SK-N-SH treated with all-trans-retinoic acid at 6 μM for 48 hours (cell line): ENCODE results near the gene SLC8A3.

Experiments used
- CSRNP3 ChIP-seq: fragments of 250-450 bp; sonication (Bioruptor Pico); IDR thresholded peaks from 2 replicates; pipeline ENCODE4 v1.5.1; 2021; ENCODE audit warnings: mild to moderate bottlenecking, moderate library complexity
- POU6F1 ChIP-seq: fragments of 250-450 bp; sonication (Bioruptor Pico); IDR thresholded peaks from 2 replicates; pipeline ENCODE4 v1.8.0; 2021; ENCODE audit warnings: low read depth, mild to moderate bottlenecking, moderate library complexity, borderline replicate concordance
- TOX ChIP-seq: fragments of 250-450 bp; sonication (Bioruptor Pico); IDR thresholded peaks from 2 replicates; pipeline ENCODE4 v1.8.0; 2021; ENCODE audit warnings: mild to moderate bottlenecking, moderate library complexity, borderline replicate concordance
- ZNF8 ChIP-seq: fragments of 450-650 bp; formaldehyde crosslinking; IDR thresholded peaks from 2 replicates; pipeline ENCODE4 v1.5.0; 2020; ENCODE audit warnings: mild to moderate bottlenecking, moderate library complexity

GRCh38 chr14:70237710-70238109, 49.0 kb upstream of the SLC8A3 start:
- no peak for TF ChIP-seq POU6F1 (CRISPR knock-in tag)
- no peak for TF ChIP-seq ZNF8
- TF ChIP-seq CSRNP3: no peak
- no peak for TF ChIP-seq TOX
